22Rv1 (cell line): Measurements from ENCODE around the gene GBGT1.

Experiments used
- H3K27ac ChIP-seq: fragments of 450-650 bp; 2 replicates; pipeline ENCODE4 v1.5.1; 2017
- CTCF ChIP-seq: fragments of 450-650 bp; IDR thresholded peaks from 2 replicates; pipeline ENCODE4 v1.5.1; 2017; ENCODE audit warnings: mild to moderate bottlenecking
- ZFX ChIP-seq: fragments of 450-650 bp; IDR thresholded peaks from 2 replicates; pipeline ENCODE4 v1.6.1; 2017; ENCODE audit warnings: antibody characterized with exemption, borderline replicate concordance

The GBGT1 gene

GRCh38 chr9:133158695-133159094 lies 5.0 kb downstream of the GBGT1 start:
- TF ChIP-seq CTCF (no peak), ZFX (no peak)
- H3K27ac ChIP-seq = no peak overlapping the region

GRCh38 chr9:133155156-133155555 lies 8.6 kb downstream of the GBGT1 start:
- TF ChIP-seq CTCF = no peak
- H3K27ac ChIP-seq = no peak overlapping the region

- TF ChIP-seq CTCF (no peak), ZFX (no peak)
- no peak overlapping the region for H3K27ac ChIP-seq
Observed at GRCh38 chr9:133154097-133154989, 9.4 kb downstream of the GBGT1 start.

GRCh38 chr9:133153227-133154096 lies 10.3 kb downstream of the GBGT1 start:
- no peak for TF ChIP-seq ZFX
- no peak for TF ChIP-seq CTCF
- no peak overlapping the region for H3K27ac ChIP-seq

GRCh38 chr9:133151601-133152525 lies 11.9 kb downstream of the GBGT1 start:
- TF ChIP-seq ZFX = no peak
- no peak for TF ChIP-seq CTCF
- no peak overlapping the region for H3K27ac ChIP-seq

- TF ChIP-seq CTCF (no peak), ZFX (no peak)
- H3K27ac ChIP-seq = no peak overlapping the region
Observed at GRCh38 chr9:133151041-133151440, 12.7 kb downstream of the GBGT1 start.
